Measurements from ENCODE around the gene ARMC2.
A peak's percentile ranks its signal among the peaks of the same experiment; 100 is the strongest.
"Not testable (repeated sequence)": the region's sequence is repeated elsewhere in the genome, so short reads cannot be mapped to it uniquely, and the experiment has no call there.

Gene ARMC2, protein sequence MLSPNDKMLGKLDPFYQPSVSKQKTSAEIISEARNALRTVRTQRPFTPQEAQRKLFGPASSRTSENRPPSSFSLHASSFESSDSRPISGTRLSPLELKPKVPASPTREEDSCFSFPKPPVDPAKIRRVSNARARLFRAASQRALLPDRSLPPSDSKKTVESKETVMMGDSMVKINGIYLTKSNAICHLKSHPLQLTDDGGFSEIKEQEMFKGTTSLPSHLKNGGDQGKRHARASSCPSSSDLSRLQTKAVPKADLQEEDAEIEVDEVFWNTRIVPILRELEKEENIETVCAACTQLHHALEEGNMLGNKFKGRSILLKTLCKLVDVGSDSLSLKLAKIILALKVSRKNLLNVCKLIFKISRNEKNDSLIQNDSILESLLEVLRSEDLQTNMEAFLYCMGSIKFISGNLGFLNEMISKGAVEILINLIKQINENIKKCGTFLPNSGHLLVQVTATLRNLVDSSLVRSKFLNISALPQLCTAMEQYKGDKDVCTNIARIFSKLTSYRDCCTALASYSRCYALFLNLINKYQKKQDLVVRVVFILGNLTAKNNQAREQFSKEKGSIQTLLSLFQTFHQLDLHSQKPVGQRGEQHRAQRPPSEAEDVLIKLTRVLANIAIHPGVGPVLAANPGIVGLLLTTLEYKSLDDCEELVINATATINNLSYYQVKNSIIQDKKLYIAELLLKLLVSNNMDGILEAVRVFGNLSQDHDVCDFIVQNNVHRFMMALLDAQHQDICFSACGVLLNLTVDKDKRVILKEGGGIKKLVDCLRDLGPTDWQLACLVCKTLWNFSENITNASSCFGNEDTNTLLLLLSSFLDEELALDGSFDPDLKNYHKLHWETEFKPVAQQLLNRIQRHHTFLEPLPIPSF

DNA sequence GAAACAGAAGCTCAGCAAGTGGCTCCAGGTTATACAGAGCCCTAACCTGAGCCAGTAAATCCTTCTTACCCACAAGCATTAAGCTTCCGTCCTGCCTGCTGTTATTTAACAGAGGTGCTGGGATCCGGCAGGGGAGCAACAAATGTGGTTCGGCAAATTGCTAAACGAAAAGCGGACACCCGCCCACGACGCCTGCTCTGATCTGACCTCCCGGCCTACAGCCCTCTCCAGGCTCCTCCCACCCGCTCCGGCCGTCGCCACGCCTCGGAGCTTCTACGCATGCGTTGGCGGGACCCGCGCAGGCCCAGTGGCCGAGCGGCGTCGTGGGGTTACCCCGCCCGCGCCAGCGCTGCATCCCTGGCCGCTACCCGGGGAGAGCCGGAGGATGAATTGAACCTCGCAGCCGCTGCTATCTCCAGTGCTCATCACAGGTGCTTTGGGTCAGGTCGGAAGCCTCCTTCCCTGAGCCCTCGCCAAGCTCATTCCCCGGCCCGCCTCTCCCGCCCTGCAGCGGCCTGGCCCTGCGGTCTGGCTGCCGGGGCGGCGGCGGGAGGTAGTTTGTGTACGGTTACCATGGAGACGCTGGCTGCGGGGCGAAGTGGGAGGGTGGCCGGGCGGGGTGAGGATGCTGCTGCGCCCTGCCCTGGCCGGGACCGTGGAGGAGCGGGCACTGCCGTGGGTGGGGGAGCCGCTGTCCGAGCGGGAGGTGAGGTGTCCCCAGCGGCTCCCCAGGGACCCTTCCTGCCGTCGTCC is at the start of gene ARMC2:
ARMC2 (plus strand) TSS at position 307 of the 753 bp plus-strand sequence. CDS start 5,846 bp downstream, outside the sequence.
- DNase-seq, result peak; percentile 89

- peak; percentile 40 for DNase-seq
Measured at GRCh38 chr6:108798670-108799353, 49.4 kb upstream of the ARMC2 start.

DNA sequence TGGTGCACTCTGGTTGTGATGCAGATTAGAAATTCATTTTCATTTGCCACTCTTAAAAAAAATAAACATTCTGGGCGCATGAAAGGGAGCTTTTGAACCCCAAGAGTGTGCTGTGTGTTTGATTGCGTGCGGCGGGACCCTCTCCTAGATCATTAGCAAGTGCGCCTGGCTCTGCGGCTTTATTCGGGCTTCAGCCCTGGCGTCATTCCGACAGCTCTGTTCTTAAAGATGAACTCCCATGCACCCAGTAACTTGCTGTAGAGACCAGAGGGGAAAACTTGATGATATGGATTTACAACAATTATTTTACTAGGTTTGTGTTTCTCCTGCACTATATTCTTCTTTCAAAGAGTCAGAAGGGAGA is 48.9 kb upstream of the ARMC2 start:
- DNase-seq, result no peak

DNA sequence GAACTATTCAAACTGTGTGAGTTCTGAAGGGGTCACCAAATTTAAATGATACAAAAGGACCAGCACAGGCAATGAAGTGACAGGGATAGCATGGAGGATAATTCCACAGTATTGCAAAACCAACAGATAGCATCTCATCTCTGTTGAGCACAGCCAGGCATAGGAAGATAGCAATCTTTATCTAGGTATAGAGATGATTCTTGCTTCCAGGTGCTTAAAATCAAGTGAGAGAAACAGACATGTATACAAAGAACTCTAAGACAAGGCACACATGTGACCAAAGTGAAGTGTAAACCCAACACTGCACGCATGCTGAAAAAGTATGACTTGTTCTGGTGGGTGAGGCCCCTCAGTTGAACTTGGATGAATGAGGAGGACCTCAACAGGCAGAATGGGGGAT is 48.4 kb upstream of the ARMC2 start:
- no peak for DNase-seq

DNA sequence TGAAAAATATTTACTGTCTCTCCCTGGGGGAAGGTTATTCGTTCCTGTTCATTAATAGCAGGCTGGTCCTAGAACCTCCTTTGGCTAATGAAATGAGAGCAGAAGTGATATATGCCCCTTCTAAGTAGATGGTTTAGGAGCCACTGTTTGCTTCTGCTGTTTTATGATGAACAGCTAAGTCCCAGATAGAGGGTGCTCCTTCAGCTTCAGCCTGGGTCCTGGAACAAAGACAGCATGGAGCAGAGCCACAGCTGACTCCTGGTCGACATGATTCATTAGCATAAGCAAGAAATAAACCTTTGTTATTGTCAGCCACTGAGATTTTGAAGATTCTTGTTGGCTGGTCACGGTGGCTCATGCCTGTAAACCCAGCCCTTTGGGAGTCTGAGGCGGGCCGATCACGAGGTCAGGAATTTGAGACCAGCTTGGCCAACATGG is 47.8 kb upstream of the ARMC2 start:
- no peak for DNase-seq

GRCh38 chr6:108801366-108801765 is 46.9 kb upstream of the ARMC2 start:
- no peak for DNase-seq

DNA sequence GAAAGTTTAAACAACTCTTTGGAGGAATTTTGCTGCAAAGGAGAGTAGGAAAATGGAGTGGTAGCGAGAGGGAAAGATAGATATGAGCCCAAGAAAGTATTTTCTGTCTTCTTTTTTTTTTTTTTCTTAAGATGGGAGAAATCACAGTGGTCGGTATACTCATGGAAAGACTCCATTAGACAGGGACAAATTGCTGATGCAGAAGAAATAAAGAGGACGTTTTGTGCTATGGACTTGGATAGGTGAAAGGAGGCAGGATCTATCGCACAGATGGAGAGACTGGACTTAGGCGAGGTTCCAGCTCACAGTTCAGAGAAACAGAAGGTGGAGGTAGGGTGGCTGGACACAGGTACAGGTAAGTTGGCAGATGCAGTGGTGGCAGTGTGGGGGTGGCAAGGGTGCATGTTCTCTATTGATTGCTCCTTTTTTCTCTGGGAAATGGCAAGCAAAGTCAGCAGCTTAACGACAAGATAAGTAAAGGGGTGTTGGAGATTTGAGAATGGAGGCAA is 44.2 kb upstream of the ARMC2 start:
- DNase-seq, result no peak

- DNase-seq, result no peak
Measured at GRCh38 chr6:108804956-108805355, 43.3 kb upstream of the ARMC2 start.

DNA sequence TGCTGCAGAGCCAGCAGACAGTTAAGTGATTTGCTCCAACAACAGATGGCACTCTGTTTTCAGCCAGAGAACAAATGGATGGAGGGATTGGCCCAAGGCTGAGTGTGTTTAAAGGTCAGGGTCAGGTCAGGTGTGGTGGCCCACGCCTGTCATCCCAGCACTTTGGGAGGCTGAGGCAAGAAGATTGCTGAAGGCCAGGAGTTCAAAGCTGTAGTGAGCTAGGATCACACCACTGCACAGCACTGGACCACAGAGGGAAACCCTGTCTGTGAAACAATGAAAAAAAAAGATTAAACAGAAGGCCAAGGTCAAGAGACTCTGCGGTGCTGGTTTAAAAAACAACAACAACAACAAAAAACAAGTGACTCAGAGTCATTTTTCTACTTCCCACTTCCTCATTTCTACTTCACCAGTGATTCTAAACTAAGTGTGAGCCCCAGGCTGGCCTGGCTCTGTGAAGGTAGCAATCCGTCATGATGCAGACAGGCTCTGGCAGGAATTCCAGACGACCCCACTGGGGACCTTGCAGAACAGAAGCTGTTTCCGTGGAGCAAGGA is 42.5 kb upstream of the ARMC2 start:
- DNase-seq, result no peak

DNA sequence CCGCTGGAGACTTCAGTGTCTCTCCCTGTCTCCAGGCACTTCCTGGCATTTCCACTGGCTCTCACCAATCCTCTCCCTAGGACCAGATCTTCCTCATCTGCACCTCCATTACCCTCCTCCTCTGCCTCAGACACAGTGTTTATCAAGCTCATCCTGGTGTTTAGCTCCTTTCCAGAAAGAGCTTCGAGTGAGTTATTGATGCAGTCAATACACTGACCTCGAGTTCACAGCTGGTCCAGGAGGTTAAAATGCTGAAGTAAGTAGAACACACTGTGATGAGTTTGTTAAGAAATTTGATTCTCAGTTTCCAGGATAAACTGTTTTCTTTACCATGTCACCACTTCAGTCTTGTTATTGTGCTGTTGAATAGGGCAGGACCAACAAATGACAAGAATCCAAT is 42.1 kb upstream of the ARMC2 start:
- no peak for DNase-seq

DNA sequence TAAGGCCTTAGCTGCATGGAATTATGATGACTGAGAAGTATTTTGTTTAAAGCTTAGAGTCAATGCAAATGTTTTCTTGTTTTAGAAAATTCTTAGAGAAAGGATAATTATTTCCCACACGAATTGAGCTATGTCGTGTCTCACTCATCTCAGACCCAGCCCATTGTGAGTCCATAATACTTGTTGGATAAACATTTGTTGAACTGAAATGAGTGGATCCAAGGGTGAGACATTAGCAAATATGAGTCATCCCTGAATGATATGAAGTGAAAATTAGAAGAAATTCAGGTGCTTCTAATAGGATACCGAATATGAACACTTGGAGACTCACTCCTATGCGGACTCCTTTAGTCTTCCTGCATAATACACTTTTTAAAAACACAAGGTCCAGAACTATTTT is 41.6 kb upstream of the ARMC2 start:
- no peak for DNase-seq

DNA sequence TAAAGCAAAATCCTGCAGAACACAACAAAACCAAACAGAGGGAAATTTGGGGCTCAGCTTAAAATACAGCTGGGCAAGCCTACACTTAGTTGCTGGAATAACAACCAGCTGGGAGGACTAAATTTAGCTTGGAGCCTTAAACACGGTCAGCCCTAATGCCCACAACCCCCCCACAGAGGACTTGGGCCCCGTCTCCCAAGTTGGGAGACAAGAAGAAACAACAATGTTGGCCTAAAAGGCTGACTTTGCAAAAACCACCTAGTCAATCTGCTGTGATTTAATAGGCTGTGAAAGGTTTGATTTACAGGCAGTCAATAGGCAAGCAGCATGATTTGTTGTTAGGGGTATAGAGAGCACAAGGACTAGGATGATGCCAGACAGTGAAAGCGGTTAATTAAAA is 40.3 kb upstream of the ARMC2 start:
- no peak for DNase-seq

- no peak for DNase-seq
Measured at GRCh38 chr6:108809211-108809610, 39.0 kb upstream of the ARMC2 start.

GRCh38 chr6:108810057-108810643 is 38.1 kb upstream of the ARMC2 start:
- no peak for DNase-seq

DNA sequence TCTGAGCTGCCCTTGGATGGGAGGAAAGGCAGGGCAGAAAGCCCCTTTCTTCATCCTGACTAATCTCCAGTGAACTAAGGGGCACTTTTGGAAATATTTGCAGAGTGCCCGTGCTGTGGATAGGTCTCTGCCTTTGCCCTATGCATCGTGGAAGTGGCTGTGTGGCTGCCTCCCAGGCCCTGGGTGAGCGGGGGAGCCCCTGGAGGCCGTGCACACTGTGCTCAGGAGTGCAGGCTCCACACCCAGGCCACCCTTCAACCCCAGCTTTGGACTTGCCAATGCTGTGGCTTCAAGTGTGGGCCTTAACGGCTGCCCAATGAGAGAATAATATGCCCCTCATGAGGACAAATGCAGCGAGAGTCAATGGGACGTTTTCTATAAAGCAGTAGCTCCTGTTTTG is 36.7 kb upstream of the ARMC2 start:
- no peak for DNase-seq

DNA sequence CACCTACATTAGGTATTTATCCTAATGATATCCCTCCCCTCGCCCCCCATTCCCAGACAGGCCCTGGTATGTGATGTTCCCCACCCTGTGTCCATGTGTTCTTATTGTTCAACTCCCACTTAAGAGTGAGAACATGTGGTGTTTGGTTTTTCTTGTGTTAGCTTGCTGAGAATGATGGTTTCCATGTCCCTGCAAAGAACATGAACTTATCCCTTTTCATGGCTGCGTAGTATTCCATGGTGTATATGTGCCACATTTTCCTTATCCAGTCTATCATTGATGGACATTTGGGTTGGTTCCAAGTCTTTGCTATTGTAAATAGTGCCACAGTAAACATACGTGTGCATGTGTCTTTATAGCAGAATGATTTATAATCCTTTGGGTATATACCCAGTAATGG is 35.0 kb upstream of the ARMC2 start:
- DNase-seq, result not testable (repeated sequence)

DNA sequence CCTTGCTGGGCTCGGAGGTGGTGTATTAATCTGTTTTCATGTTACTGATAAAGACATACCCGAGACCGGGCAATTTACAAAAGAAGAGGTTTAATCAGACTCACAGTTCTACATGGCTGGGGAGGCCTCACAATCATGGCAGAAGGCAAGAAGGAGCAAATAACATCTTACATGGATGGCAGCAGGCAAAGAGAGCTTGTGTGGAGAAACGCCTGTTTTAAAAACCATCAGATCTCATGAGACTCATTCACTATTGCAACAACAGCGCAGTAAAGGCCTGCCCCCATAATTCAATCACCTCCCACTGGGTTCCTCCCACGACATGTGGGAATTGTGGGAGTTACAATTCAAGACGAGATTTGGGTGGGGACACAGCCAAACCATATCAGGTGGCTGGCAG is 30.9 kb upstream of the ARMC2 start:
- not testable (repeated sequence) for DNase-seq

DNA sequence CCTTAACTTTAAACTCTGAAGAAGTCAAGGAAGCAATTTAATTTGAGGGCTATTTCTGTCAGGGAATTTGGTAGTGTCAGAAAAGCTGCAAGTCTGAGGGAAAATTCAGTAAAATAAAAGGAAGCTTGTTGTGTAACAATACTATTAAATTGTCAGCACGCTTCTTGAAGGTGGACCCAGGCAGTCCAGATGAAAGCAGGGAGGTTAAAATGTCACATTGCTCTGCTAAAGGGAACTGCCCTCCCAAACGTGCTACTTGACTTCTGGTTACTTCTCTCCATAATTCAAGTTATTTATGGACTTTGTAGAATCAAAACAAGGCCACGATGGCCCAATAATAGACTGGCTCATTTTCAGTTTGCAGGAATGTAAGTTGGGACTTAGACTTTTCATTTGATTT is 28.2 kb upstream of the ARMC2 start:
- DNase-seq, result no peak

- no peak for DNase-seq
Measured at GRCh38 chr6:108822401-108822800, 25.8 kb upstream of the ARMC2 start.

DNA sequence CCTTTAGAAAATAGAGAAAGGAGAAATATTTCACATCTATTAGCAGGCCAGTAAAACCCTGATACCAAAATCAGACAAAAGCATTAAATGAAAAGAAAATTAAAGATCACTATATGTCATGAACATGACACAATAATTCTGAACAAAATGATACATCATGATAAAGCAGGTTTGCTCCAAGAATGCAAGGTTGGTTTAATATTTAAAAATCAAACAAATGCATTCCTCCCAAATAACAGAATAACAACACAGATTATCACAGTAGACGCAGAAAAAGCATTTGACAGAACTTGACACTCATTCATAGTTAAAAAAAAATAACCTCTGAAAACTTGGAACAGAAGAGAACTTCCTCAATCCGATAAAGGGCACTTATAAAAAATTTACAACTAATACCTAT is 22.9 kb upstream of the ARMC2 start:
- DNase-seq, result no peak

DNA sequence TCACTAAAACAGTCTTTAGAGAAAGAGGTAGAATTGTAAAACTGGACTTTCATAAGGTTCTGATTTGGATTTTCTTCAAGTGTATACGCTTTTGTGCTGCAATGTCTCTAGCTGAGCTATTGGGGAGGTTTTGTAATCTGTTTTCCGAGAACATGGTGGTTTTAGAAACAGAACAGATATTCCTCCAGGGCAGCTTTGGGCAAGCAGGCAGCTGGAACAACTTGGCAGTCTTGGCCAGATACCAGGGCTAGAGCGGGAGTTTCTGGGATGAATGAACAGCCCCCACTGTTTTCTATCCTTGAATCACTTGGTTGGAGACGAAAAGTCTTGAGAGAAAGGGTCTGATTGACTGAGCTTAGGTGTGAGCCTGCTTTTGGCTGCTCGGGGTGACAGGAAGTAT is 17.1 kb upstream of the ARMC2 start:
- DNase-seq, result no peak

DNA sequence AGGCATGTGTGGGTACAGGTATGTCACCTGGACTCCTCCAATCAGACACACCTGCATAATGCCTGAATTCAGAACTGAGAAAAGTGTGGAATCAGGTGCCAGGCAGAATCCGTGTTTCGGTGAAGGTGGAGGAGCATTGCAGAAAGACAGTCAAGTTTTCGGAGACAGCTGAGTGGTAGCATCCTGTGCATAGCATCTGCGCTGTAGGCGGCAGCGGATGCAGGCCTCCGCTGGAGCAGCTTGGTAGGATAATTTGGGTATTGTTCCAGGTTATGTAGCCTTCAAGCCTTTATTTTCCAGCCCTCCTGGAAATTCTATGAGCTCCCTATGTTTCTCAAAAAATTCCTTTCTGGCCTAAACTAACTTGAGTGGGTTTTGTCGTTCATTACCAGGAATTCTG is 15.5 kb upstream of the ARMC2 start:
- DNase-seq, result no peak

All from CD4-positive, alpha-beta T cell treated with Interferon gamma for 1 hour (primary cell).